HepG2 (cell line): ENCODE results near the gene TPPP3. TPM values are rescaled to one million over a fixed set of nuclear protein-coding genes. Genes with fewer than 3 reads are reported as not detected.

Experiments used
- ARHGAP35 ChIP-seq: sonication (generic); formaldehyde crosslinking; IDR thresholded peaks from 2 replicates; pipeline ENCODE4 v1.9.0; 2022; ENCODE audit warnings: mild to moderate bottlenecking, inconsistent platforms, moderate library complexity, missing genetic modification reagents, borderline replicate concordance
- CBX1 ChIP-seq: IDR thresholded peaks from one replicate; pipeline ENCODE4 v1.6.1; 2016; ENCODE audit warnings: antibody characterized with exemption, low read depth
- FOXP1 ChIP-seq, 2 experiments: fragments of 450-650 bp in 1 of 2; IDR thresholded peaks; 2 replicates each; pipeline ENCODE4 v1.6.1; 2017 to 2018; ENCODE audit warnings: antibody characterized with exemption in 1 of 2
- GTF2F1 ChIP-seq: fragments of 150-350 bp; IDR thresholded peaks from 2 replicates; pipeline ENCODE4 v1.6.1; 2014; ENCODE audit warnings: low read length
- KAT7 ChIP-seq: IDR thresholded peaks from 2 replicates; pipeline ENCODE4 v1.6.1; 2018; ENCODE audit warnings: borderline replicate concordance, missing compliant biosample characterization
- KDM5A ChIP-seq: fragments of 200-600 bp; sonication (generic); IDR thresholded peaks from 2 replicates; pipeline ENCODE4 v1.7.0; 2018; ENCODE audit warnings: antibody characterized with exemption, mild to moderate bottlenecking, low read length, borderline replicate concordance
- NAIF1 ChIP-seq: sonication (generic); formaldehyde crosslinking; IDR thresholded peaks from 2 replicates; pipeline ENCODE4 v1.5.0; 2020; ENCODE audit warnings: mild to moderate bottlenecking, missing genetic modification reagents, borderline replicate concordance
- PHF20 ChIP-seq: sonication (generic); formaldehyde crosslinking; IDR thresholded peaks from 2 replicates; pipeline ENCODE4 v1.5.0; 2020; ENCODE audit warnings: mild to moderate bottlenecking, missing genetic modification reagents
- PREB ChIP-seq: sonication (generic); formaldehyde crosslinking; IDR thresholded peaks from 2 replicates; pipeline ENCODE4 v1.4.0; 2020; ENCODE audit warnings: missing genetic modification reagents
- RARG ChIP-seq: sonication (generic); formaldehyde crosslinking; IDR thresholded peaks from 2 replicates; pipeline ENCODE4 v1.4.0; 2020; ENCODE audit warnings: low read depth, mild to moderate bottlenecking, missing genetic modification reagents
- TAF1 ChIP-seq: sonication (generic); formaldehyde crosslinking; IDR thresholded peaks from 2 replicates; pipeline ENCODE4 v1.4.0; 2020; ENCODE audit warnings: missing genetic modification reagents
- TFDP2 ChIP-seq: sonication (generic); formaldehyde crosslinking; IDR thresholded peaks from 2 replicates; pipeline ENCODE4 v1.4.0; 2020; ENCODE audit warnings: missing genetic modification reagents
- TMF1 ChIP-seq: sonication (generic); formaldehyde crosslinking; IDR thresholded peaks from 2 replicates; pipeline ENCODE4 v1.8.1; 2022; ENCODE audit warnings: low read depth, missing genetic modification reagents
- ZNF33B ChIP-seq: sonication (generic); formaldehyde crosslinking; IDR thresholded peaks from 2 replicates; pipeline ENCODE4 v1.5.1; 2020; ENCODE audit warnings: mild to moderate bottlenecking, missing genetic modification reagents
- ZSCAN25 ChIP-seq: sonication (generic); formaldehyde crosslinking; IDR thresholded peaks from 2 replicates; pipeline ENCODE4 v1.8.0; 2022; ENCODE audit warnings: mild to moderate bottlenecking, missing genetic modification reagents
- ZSCAN30 ChIP-seq: sonication (generic); formaldehyde crosslinking; IDR thresholded peaks from 2 replicates; pipeline ENCODE4 v1.5.0; 2020; ENCODE audit warnings: mild to moderate bottlenecking, missing genetic modification reagents
- polyA plus RNA-seq, 8 experiments: library from polyadenylated mRNA; depleted of rRNA in 3 of 8; stranded (reverse) in 7 of 8; unstranded in 1 of 8; fragments of >200 nt; fragmentation: Illumina TruSeq in 4 of 8; extraction: Trizol in 4 of 8; gene quantifications; 2 replicates each; pipeline versions ENCODE4 v1.2.1 to v1.2.3, GENCODE V29; 2011 to 2016; ENCODE audit warnings: low read depth in 4 of 8, missing spikeins in 1 of 8, mixed read lengths in 1 of 8; ENCODE audit not compliant: insufficient read depth in 1 of 8
- total RNA-seq, 5 experiments: library from RNA; depleted of rRNA; stranded (reverse); fragments of >200 nt; fragmentation: Illumina TruSeq; extraction: Trizol; gene quantifications; 2 replicates each; pipeline ENCODE4 v1.2.3, GENCODE V29; 2016; ENCODE audit warnings: low read depth in 1 of 5
- TF ChIP-seq, protein P1 (sequence below), 2 experiments: sonication (generic) in 1 of 2; formaldehyde crosslinking in 1 of 2; IDR thresholded peaks; 2 replicates each; pipeline versions ENCODE4 v1.4.0 to v1.6.1; 2018 to 2020; ENCODE audit warnings: missing genetic modification reagents in 2 of 2, borderline replicate concordance in 1 of 2, low read depth in 1 of 2, mild to moderate bottlenecking in 1 of 2, missing biosample characterization in 1 of 2
- TF ChIP-seq, protein P2 (sequence below): sonication (generic); formaldehyde crosslinking; IDR thresholded peaks from 2 replicates; pipeline ENCODE4 v1.4.0; 2020; ENCODE audit warnings: mild to moderate bottlenecking, missing genetic modification reagents
- TF ChIP-seq, protein P3 (sequence below): IDR thresholded peaks from 2 replicates; pipeline ENCODE4 v1.6.1; 2016
- TF ChIP-seq, protein P4 (sequence below): sonication (generic); formaldehyde crosslinking; IDR thresholded peaks from 2 replicates; pipeline ENCODE4 v1.4.0; 2020; ENCODE audit warnings: low read depth, mild to moderate bottlenecking, missing genetic modification reagents

The TPPP3 gene
- total and polyA plus RNA-seq, 2 of the 13 experiments (the other 11 are each of a cell fraction or from before 2014, with no cell fraction given) = 0.16 to 0.44 TPM

- TF ChIP-seq PHF20 (CRISPR knock-in tag) (no peak), ZSCAN25 (CRISPR knock-in tag) (no peak), FOXP1 (IDR thresholded peaks at IDR 0.05) (no peak), FOXP1 (CRISPR knock-in tag; IDR thresholded peaks at IDR 0.05) (no peak), RARG (CRISPR knock-in tag) (no peak), ZNF33B (CRISPR knock-in tag) (no peak), PREB (CRISPR knock-in tag) (no peak), TAF1 (no peak), TFDP2 (CRISPR knock-in tag) (peak; percentile 25; the same call in 1 of the 2 replicates), CBX1 (no peak), GTF2F1 (no peak), KAT7 (no peak), ARHGAP35 (no peak), TMF1 (peak; percentile 16; the same call in 1 of the 2 replicates), ZSCAN30 (CRISPR knock-in tag) (no peak), NAIF1 (CRISPR knock-in tag) (no peak), KDM5A (no peak)
- TF ChIP-seq, protein P1, sequence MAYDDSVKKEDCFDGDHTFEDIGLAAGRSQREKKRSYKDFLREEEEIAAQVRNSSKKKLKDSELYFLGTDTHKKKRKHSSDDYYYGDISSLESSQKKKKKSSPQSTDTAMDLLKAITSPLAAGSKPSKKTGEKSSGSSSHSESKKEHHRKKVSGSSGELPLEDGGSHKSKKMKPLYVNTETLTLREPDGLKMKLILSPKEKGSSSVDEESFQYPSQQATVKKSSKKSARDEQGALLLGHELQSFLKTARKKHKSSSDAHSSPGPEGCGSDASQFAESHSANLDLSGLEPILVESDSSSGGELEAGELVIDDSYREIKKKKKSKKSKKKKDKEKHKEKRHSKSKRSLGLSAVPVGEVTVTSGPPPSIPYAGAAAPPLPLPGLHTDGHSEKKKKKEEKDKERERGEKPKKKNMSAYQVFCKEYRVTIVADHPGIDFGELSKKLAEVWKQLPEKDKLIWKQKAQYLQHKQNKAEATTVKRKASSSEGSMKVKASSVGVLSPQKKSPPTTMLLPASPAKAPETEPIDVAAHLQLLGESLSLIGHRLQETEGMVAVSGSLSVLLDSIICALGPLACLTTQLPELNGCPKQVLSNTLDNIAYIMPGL (CRISPR knock-in tag; IDR thresholded peaks at IDR 0.05; ENCODE audit: borderline replicate concordance in 1 of 2, low read depth in 1 of 2) = no peak; a peak in 1 of 4 replicates
- TF ChIP-seq, protein P2, sequence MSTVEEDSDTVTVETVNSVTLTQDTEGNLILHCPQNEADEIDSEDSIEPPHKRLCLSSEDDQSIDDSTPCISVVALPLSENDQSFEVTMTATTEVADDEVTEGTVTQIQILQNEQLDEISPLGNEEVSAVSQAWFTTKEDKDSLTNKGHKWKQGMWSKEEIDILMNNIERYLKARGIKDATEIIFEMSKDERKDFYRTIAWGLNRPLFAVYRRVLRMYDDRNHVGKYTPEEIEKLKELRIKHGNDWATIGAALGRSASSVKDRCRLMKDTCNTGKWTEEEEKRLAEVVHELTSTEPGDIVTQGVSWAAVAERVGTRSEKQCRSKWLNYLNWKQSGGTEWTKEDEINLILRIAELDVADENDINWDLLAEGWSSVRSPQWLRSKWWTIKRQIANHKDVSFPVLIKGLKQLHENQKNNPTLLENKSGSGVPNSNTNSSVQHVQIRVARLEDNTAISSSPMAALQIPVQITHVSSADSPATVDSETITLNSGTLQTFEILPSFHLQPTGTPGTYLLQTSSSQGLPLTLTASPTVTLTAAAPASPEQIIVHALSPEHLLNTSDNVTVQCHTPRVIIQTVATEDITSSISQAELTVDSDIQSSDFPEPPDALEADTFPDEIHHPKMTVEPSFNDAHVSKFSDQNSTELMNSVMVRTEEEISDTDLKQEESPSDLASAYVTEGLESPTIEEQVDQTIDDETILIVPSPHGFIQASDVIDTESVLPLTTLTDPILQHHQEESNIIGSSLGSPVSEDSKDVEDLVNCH (CRISPR knock-in tag) = no peak
- TF ChIP-seq, protein P3, sequence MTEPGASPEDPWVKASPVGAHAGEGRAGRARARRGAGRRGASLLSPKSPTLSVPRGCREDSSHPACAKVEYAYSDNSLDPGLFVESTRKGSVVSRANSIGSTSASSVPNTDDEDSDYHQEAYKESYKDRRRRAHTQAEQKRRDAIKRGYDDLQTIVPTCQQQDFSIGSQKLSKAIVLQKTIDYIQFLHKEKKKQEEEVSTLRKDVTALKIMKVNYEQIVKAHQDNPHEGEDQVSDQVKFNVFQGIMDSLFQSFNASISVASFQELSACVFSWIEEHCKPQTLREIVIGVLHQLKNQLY (CRISPR knock-in tag) = no peak
- TF ChIP-seq, protein P4, sequence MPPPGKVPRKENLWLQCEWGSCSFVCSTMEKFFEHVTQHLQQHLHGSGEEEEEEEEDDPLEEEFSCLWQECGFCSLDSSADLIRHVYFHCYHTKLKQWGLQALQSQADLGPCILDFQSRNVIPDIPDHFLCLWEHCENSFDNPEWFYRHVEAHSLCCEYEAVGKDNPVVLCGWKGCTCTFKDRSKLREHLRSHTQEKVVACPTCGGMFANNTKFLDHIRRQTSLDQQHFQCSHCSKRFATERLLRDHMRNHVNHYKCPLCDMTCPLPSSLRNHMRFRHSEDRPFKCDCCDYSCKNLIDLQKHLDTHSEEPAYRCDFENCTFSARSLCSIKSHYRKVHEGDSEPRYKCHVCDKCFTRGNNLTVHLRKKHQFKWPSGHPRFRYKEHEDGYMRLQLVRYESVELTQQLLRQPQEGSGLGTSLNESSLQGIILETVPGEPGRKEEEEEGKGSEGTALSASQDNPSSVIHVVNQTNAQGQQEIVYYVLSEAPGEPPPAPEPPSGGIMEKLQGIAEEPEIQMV (CRISPR knock-in tag) = no peak
Observed at GRCh38 chr16:67430977-67431774, 37.9 kb upstream of the TPPP3 start, which contains the start of gene HSD11B2 (continued).
